Measurements from ENCODE around the gene ZNF396.

ZNF396 gene

GRCh38 chr18:35334212-35334611 lies 42.9 kb downstream of the ZNF396 start:
- DNase-seq: no peak

- no peak for DNase-seq
These were observed 45.6 kb downstream of the ZNF396 start for GRCh38 chr18:35331367-35332087.

GRCh38 chr18:35328868-35329267 lies 48.3 kb downstream of the ZNF396 start:
- no peak for DNase-seq

GRCh38 chr18:35326695-35327387 lies 50.3 kb downstream of the ZNF396 start:
- DNase-seq: no peak

GRCh38 chr18:35324926-35325655 lies 52.0 kb downstream of the ZNF396 start:
- no peak for DNase-seq

- no peak for DNase-seq
These were observed 54.4 kb downstream of the ZNF396 start for GRCh38 chr18:35322486-35323458.

Data from inflammatory macrophage treated with lipopolysaccharide for 1 hour (primary cell).